ENCODE results near the gene TNRC18.
"Not testable (repeated sequence)": the region's sequence is repeated elsewhere in the genome, so short reads cannot be mapped to it uniquely, and the experiment has no call there.

The TNRC18 gene

DNA sequence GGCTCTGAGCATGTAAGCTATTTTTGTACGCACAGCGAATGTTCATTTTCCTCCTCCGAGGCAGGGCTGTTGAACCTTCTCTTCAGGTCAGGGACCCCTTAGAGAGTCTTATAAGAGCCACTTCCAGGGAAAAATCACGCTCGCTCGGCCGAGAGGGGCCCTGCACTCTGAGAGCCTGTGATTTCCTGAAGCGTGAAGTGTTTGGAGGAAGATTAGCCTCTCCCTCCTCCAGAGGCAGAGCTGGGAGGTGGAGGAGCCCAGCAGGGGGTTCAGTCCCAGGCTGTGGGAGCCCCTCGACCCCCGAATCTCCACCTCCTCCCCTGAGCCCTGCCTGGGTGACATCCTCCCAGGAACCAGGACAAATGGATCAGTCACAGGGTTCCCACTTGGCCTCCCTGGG lies 160.6 kb downstream of the TNRC18 start:
- DNase-seq; H3K27ac ChIP-seq (ENCODE audit: insufficient read depth, low read length, poor library complexity, severe bottlenecking); H3K9me3 ChIP-seq (ENCODE audit: control insufficient read depth, low read length); H3K27me3 ChIP-seq (replicated peaks; ENCODE audit: control insufficient read depth, insufficient read depth, low read length, poor library complexity, severe bottlenecking); H3K36me3 ChIP-seq (ENCODE audit: control insufficient read depth, insufficient read depth, low read length); H3K4me1 ChIP-seq (ENCODE audit: control insufficient read depth, insufficient read depth, low read length, poor library complexity, severe bottlenecking); H3K4me3 ChIP-seq (ENCODE audit: insufficient read depth, low read depth, low read length, poor library complexity, severe bottlenecking): not testable (repeated sequence)

DNA sequence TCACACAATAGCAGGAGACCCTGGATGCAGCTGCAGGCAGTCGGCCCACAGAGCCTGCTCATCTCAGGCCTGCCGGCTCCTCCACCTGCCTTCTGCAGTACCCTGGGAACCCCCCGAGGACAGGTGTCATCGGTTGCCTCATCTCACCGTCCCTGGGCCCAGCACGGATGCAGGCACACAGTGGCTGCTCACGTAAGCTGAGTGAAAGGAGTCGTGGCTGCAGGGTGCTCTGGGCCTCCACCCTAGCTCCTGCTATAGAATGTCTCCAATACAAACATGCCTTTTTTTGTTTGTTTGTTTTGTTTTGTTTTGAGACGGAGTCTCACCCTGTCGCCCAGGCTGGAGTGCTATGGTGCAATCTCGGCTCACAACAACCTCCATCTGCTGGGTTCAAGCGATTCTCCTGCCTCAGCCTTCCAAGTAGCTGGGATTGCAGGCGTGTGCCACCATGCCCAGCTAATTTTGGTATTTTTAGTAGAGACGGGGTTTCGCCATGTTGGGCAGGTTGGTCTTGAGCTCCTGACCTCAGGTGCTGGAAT lies 163.0 kb downstream of the TNRC18 start:
- not testable (repeated sequence) for H3K27ac ChIP-seq (ENCODE audit: insufficient read depth, low read length, poor library complexity, severe bottlenecking); H3K36me3 ChIP-seq (ENCODE audit: control insufficient read depth, insufficient read depth, low read length); H3K27me3 ChIP-seq (replicated peaks; ENCODE audit: control insufficient read depth, insufficient read depth, low read length, poor library complexity, severe bottlenecking); H3K9me3 ChIP-seq (ENCODE audit: control insufficient read depth, low read length); DNase-seq; H3K4me1 ChIP-seq (ENCODE audit: control insufficient read depth, insufficient read depth, low read length, poor library complexity, severe bottlenecking); H3K4me3 ChIP-seq (ENCODE audit: insufficient read depth, low read depth, low read length, poor library complexity, severe bottlenecking)
